Measurements from ENCODE around the gene ADAMTS15. TPM values are rescaled to one million over a fixed set of nuclear protein-coding genes. Genes with fewer than 3 reads are reported as not detected.

Gene ADAMTS15
- total RNA-seq, 1 donor from 2014 or later = 8.4 TPM

DNA sequence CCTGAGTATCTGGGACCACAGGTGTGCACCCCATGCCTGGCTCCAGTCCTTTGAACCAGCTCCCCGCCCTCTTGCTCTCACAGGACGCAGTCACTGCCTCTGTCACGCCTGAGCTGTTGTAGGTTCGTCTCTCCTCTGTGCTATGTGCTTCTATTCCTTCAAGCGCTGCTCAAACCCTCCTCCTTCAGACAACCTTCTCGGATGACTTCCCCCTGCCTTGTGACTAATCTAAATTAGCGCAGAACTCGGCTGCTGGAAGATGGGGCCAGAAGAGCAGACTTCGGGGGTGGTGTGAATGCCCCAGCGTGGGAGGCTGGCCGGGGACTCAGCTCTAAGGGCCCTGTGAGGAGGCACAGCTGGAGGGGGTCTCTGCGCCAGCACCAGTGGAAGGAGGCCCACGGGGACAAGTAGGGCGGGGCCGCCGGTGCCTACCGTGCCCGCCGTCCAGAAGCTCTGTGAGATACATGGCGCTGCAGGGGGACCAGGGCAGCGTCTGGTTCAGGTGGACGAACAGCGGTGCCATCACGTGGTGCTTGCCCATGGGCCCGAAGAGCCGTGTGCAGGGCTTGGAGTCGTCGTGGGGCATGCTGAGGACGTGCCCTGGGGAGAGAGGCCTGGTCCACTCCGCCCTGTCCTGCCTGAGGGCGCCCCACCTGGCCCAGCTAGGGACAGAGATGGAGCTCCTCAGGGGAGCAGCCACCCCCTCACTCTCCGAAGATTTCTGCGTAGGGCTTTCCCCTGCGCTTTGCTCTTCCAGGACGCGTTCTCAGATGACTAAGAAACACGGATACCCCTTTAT, 32.5 kb upstream of the ADAMTS15 start:
- Histone ChIP-seq H3K9me3 (no peaks in the 10 kb centered on the region), H3K27ac (no peak overlapping the region), H3K27me3 (ENCODE audit: low read depth) (no peaks in the 10 kb centered on the region), H3K4me3 (no peak overlapping the region), H3K36me3 (no peaks in the 10 kb centered on the region), H3K4me1 (peaks cover 25% of the 10 kb centered on the region)
- intact Hi-C loops (cut with DNase I) = no loop called here
- ATAC-seq (no peak), DNase-seq (no peak)
- TF ChIP-seq, protein P1, sequence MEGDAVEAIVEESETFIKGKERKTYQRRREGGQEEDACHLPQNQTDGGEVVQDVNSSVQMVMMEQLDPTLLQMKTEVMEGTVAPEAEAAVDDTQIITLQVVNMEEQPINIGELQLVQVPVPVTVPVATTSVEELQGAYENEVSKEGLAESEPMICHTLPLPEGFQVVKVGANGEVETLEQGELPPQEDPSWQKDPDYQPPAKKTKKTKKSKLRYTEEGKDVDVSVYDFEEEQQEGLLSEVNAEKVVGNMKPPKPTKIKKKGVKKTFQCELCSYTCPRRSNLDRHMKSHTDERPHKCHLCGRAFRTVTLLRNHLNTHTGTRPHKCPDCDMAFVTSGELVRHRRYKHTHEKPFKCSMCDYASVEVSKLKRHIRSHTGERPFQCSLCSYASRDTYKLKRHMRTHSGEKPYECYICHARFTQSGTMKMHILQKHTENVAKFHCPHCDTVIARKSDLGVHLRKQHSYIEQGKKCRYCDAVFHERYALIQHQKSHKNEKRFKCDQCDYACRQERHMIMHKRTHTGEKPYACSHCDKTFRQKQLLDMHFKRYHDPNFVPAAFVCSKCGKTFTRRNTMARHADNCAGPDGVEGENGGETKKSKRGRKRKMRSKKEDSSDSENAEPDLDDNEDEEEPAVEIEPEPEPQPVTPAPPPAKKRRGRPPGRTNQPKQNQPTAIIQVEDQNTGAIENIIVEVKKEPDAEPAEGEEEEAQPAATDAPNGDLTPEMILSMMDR (IDR thresholded peaks at IDR 0.05) = no peak

DNA sequence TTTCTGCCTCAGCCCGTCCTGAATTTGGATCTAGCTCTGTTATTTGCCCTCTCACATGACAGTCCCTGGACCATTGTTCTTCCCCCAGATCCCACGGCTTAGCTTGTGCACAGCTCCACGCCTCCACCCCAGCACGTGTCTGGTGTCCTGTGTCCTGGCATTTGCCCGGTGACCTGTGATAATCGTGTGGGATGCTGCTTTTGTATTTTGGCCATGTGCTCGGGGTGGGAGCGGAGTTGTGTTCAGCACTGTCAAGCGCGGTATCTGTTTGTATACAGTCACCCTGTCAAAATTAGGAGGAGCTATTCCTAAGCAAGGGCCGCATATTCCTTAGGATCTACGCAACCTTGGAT, 31.9 kb upstream of the ADAMTS15 start:
- TF ChIP-seq, protein P1 (IDR thresholded peaks at IDR 0.05) = no peak
- H3K36me3 ChIP-seq = no peaks in the 10 kb centered on the region
- H3K4me1 ChIP-seq = peaks cover 30% of the 10 kb centered on the region
- intact Hi-C loops (cut with DNase I) = no loop called here
- H3K27ac ChIP-seq = no peak overlapping the region
- ATAC-seq (no peak), DNase-seq (no peak)
- no peaks in the 10 kb centered on the region for H3K9me3 ChIP-seq
- H3K4me3 ChIP-seq = no peak overlapping the region
- H3K27me3 ChIP-seq (ENCODE audit: low read depth) = no peaks in the 10 kb centered on the region

DNA sequence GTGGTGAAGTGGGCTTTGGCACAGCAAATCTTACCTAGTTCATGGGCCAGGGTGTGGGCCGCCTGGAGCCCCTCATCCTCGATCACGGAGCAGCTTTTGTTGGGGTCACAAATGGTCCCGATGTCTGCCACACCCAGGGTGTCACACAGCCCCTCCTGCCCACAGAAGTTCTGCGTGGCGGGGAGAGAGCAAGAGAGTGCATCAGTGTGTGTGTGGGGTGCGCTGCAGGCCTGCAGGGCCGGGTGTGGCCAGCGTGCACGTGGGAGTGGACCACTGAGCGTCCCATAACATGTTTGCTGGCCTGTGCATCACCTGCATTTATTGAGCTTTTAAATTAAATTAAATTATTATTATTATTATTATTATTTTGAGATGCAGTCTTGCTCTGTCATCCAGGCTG, 31.5 kb upstream of the ADAMTS15 start:
- TF ChIP-seq, protein P1 (IDR thresholded peaks at IDR 0.05) = no peak
- Histone ChIP-seq H3K27ac (no peak overlapping the region), H3K36me3 (no peaks in the 10 kb centered on the region), H3K9me3 (no peaks in the 10 kb centered on the region), H3K4me3 (no peak overlapping the region), H3K27me3 (ENCODE audit: low read depth) (no peaks in the 10 kb centered on the region), H3K4me1 (peaks cover 31% of the 10 kb centered on the region)
- DNase-seq = no peak
- ATAC-seq = no peak
- intact Hi-C loops (cut with DNase I) = no loop called here

DNA sequence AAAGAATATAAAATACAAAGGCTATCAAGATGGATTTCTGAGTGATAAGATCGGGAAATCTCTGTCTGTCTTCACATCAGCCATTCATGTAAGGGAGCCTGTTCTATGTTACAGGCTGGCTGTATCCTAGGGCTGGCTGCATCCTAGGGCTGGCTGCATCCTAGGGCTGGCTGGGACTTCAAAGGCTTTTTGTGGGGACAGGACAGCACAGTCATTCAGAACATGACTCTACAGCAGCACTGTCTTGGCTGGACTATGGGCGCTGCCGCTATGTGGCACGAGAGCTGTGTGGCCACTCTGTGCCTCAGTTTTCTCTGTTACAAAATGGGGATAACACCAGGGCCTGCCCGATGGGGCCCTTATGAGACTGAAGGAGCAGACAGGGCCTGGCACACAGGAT, 30.2 kb upstream of the ADAMTS15 start:
- ATAC-seq (no peak), DNase-seq (no peak)
- Histone ChIP-seq H3K36me3 (no peaks in the 10 kb centered on the region), H3K27ac (peak overlapping the region; percentile 49), H3K4me1 (peaks cover 31% of the 10 kb centered on the region), H3K27me3 (ENCODE audit: low read depth) (no peaks in the 10 kb centered on the region), H3K9me3 (no peaks in the 10 kb centered on the region), H3K4me3 (no peak overlapping the region)
- TF ChIP-seq, protein P1 (IDR thresholded peaks at IDR 0.05) = no peak
- intact Hi-C loops (cut with DNase I) = no loop called here

DNA sequence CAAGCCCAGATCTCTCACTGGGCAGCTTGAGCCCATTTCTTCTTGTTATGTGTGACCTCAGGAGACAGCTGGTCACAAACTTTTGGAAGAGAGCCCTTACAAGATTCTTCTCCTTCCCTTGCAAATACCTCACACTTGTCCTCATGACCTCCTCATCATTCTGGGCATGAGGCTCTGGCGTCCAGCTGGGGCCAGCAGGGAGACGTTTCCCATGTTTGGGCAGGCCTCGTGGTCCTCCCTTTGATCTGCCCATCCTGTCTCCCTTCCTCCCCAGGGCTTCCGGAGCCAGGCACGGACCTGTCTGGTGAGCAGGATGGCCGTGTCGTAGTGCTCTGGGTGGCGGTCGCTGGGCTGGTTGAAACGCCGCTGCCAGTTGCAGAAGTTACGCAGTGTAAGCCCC, 29.7 kb upstream of the ADAMTS15 start:
- intact Hi-C loops (cut with DNase I) = no loop called here
- Histone ChIP-seq H3K27me3 (ENCODE audit: low read depth) (peaks cover 5% of the 10 kb centered on the region), H3K4me3 (no peak overlapping the region), H3K4me1 (peaks cover 31% of the 10 kb centered on the region), H3K27ac (peak overlapping the region; percentile 71), H3K36me3 (no peaks in the 10 kb centered on the region), H3K9me3 (no peaks in the 10 kb centered on the region)
- no peak for DNase-seq
- TF ChIP-seq, protein P1 (IDR thresholded peaks at IDR 0.05) = no peak
- ATAC-seq = peak; percentile 37 to 59
